H9 (cell line): Measurements from ENCODE around the gene TMF1. TPM values are rescaled to one million over a fixed set of nuclear protein-coding genes. Genes with fewer than 3 reads are reported as not detected.

Source experiments
- DNase-seq: peaks from one replicate; pipeline ENCODE4 v3.0.0-alpha.2; 2017
- H2AFZ ChIP-seq: one replicate; pipeline ENCODE4 v1.6.1; 2013; ENCODE audit warnings: mild to moderate bottlenecking, low read length, control low read depth, moderate library complexity
- H2AK5ac ChIP-seq: 2 replicates; pipeline ENCODE4 v1.6.1; 2013; ENCODE audit warnings: low read length, control low read depth, mixed read lengths; ENCODE audit not compliant: insufficient read length
- H2BK120ac ChIP-seq: one replicate; pipeline ENCODE4 v1.6.1; 2013; ENCODE audit warnings: low read depth, mild to moderate bottlenecking, low read length, control low read depth, inconsistent platforms; ENCODE audit not compliant: poor library complexity, severe bottlenecking
- H2BK12ac ChIP-seq: 2 replicates; pipeline ENCODE4 v1.6.1; 2013; ENCODE audit warnings: low read length, control low read depth, mixed read lengths, low read depth; ENCODE audit not compliant: insufficient read length
- H2BK15ac ChIP-seq: 2 replicates; pipeline ENCODE4 v1.6.1; 2013; ENCODE audit warnings: low read depth, low read length, control low read depth
- H2BK20ac ChIP-seq: one replicate; pipeline ENCODE4 v1.6.1; 2013; ENCODE audit warnings: low read depth, mild to moderate bottlenecking, low read length, control low read depth, inconsistent platforms; ENCODE audit not compliant: poor library complexity, severe bottlenecking
- H2BK5ac ChIP-seq: 2 replicates; pipeline ENCODE4 v1.6.1; 2013; ENCODE audit warnings: low read length, control low read depth, mixed read lengths; ENCODE audit not compliant: insufficient read length
- H3K14ac ChIP-seq: 2 replicates; pipeline ENCODE4 v1.6.1; 2013; ENCODE audit warnings: low read length, control low read depth; ENCODE audit not compliant: insufficient read depth
- H3K18ac ChIP-seq: 2 replicates; pipeline ENCODE4 v1.6.1; 2013; ENCODE audit warnings: low read depth, mild to moderate bottlenecking, mixed read lengths, low read length, control low read depth; ENCODE audit not compliant: insufficient read length
- H3K23ac ChIP-seq: 2 replicates; pipeline ENCODE4 v1.6.1; 2013; ENCODE audit warnings: low read length, control low read depth, mixed read lengths, low read depth; ENCODE audit not compliant: insufficient read length
- H3K23me2 ChIP-seq: 2 replicates; pipeline ENCODE4 v1.6.1; 2013; ENCODE audit warnings: low read depth, mild to moderate bottlenecking, mixed read lengths, low read length, control low read depth; ENCODE audit not compliant: insufficient read length, poor library complexity, severe bottlenecking
- H3K27ac ChIP-seq: 2 replicates; pipeline ENCODE4 v1.5.1; 2013; ENCODE audit warnings: low read length, control low read depth, mixed read lengths, low read depth; ENCODE audit not compliant: insufficient read length
- H3K27me3 ChIP-seq: 2 replicates; pipeline ENCODE4 v1.6.1; 2013; ENCODE audit warnings: low read length, control low read depth, inconsistent platforms; ENCODE audit not compliant: insufficient read depth
- H3K4ac ChIP-seq: 2 replicates; pipeline ENCODE4 v1.6.1; 2013; ENCODE audit warnings: low read depth, mild to moderate bottlenecking, control low read depth, inconsistent platforms, low read length, moderate library complexity
- H3K4me1 ChIP-seq: 2 replicates; pipeline ENCODE4 v1.6.1; 2013; ENCODE audit warnings: low read length, control low read depth, inconsistent platforms; ENCODE audit not compliant: insufficient read depth
- H3K4me2 ChIP-seq: 2 replicates; pipeline ENCODE4 v1.6.1; 2013; ENCODE audit warnings: low read length, control low read depth, mixed read lengths; ENCODE audit not compliant: insufficient read length, insufficient read depth
- H3K56ac ChIP-seq: 2 replicates; pipeline ENCODE4 v1.6.1; 2013; ENCODE audit warnings: low read depth, mild to moderate bottlenecking, mixed read lengths, low read length, control low read depth; ENCODE audit not compliant: insufficient read length
- H3K79me1 ChIP-seq: 2 replicates; pipeline ENCODE4 v1.6.1; 2013; ENCODE audit warnings: low read depth, mild to moderate bottlenecking, moderate library complexity, low read length, control low read depth, inconsistent platforms; ENCODE audit not compliant: insufficient read depth, poor library complexity, severe bottlenecking
- H3K79me2 ChIP-seq: 2 replicates; pipeline ENCODE4 v1.6.1; 2013; ENCODE audit warnings: low read length, control low read depth, inconsistent platforms; ENCODE audit not compliant: insufficient read depth
- H3K9ac ChIP-seq: 2 replicates; pipeline ENCODE4 v1.6.1; 2013; ENCODE audit warnings: low read length, control low read depth, mixed read lengths; ENCODE audit not compliant: insufficient read length; ENCODE audit errors: extremely low read depth
- H3K9me3 ChIP-seq: one replicate; pipeline ENCODE4 v1.6.1; 2013; ENCODE audit warnings: low read depth, low read length, inconsistent platforms; ENCODE audit not compliant: control insufficient read depth
- H3T11ph ChIP-seq: one replicate; pipeline ENCODE4 v1.6.1; 2013; ENCODE audit warnings: mild to moderate bottlenecking, low read length, control low read depth, inconsistent platforms
- H4K20me1 ChIP-seq: one replicate; pipeline ENCODE4 v1.6.1; 2013; ENCODE audit not compliant: control insufficient read depth, insufficient read length, insufficient read depth
- H4K5ac ChIP-seq: 2 replicates; pipeline ENCODE4 v1.6.1; 2013; ENCODE audit warnings: low read depth, mild to moderate bottlenecking, mixed read lengths, low read length, control low read depth; ENCODE audit not compliant: insufficient read length
- H4K8ac ChIP-seq: replicated peaks from 2 replicates; pipeline ENCODE4 v1.6.1; 2013; ENCODE audit warnings: low read length, control low read depth, mixed read lengths, low read depth; ENCODE audit not compliant: insufficient read length
- H4K91ac ChIP-seq: 2 replicates; pipeline ENCODE4 v1.6.1; 2013; ENCODE audit warnings: low read depth, mild to moderate bottlenecking, moderate library complexity, mixed read lengths, low read length, control low read depth; ENCODE audit not compliant: insufficient read length
- H3K27ac Mint-ChIP-seq, 3 experiments: 2 replicates in 2 of 3; 3 replicates in 1 of 3; pipeline ENCODE4 v1.8.0; 2020 to 2021; ENCODE audit warnings: mixed read lengths in 3 of 3, mild to moderate bottlenecking in 1 of 3, moderate library complexity in 1 of 3
- H3K27me3 Mint-ChIP-seq: 2 replicates; pipeline ENCODE4 v1.8.0; 2021; ENCODE audit warnings: low read depth, mild to moderate bottlenecking, moderate library complexity, mixed read lengths
- H3K36me3 Mint-ChIP-seq, 3 experiments: 2 replicates in 2 of 3; 3 replicates in 1 of 3; pipeline ENCODE4 v1.8.0; 2020 to 2021; ENCODE audit warnings: low read depth in 3 of 3, mixed read lengths in 3 of 3; ENCODE audit not compliant: insufficient read depth in 1 of 3
- H3K4me1 Mint-ChIP-seq, 2 experiments: 2 replicates each; pipeline ENCODE4 v1.8.0; 2020; ENCODE audit warnings: mixed read lengths in 2 of 2
- H3K4me3 Mint-ChIP-seq, 2 experiments: 2 replicates in 1 of 2; 3 replicates in 1 of 2; pipeline ENCODE4 v1.8.0; 2020 to 2021; ENCODE audit warnings: mild to moderate bottlenecking in 2 of 2, mixed read lengths in 2 of 2, moderate library complexity in 1 of 2
- H3K9me3 Mint-ChIP-seq, 2 experiments: 2 replicates in 1 of 2; 3 replicates in 1 of 2; pipeline ENCODE4 v1.8.0; 2020; ENCODE audit warnings: mild to moderate bottlenecking in 2 of 2, mixed read lengths in 2 of 2, moderate library complexity in 1 of 2
- WGBS: extraction: QIAGEN DNeasy Blood & Tissue Kit; methylation state at CpG from one replicate; pipeline ENCODE4 v1.1.7; 2013; ENCODE audit warnings: missing lambda C conversion rate, low lambda C conversion rate, mixed read lengths; ENCODE audit not compliant: insufficient read length; ENCODE audit errors: extremely low coverage; 5-methylcytosine and 5-hydroxymethylcytosine counted together
- total RNA-seq: library from RNA; stranded (reverse); gene quantifications from 2 replicates; pipeline ENCODE4 v1.2.1, GENCODE V29; 2021
- TF ChIP-seq, protein P1 (sequence below): fragments of 200-600 bp; sonication (generic); conservative IDR thresholded peaks from 3 replicates; pipeline ENCODE4 v1.8.0; 2021; ENCODE audit warnings: antibody characterized with exemption, mild to moderate bottlenecking

TMF1 gene
- total RNA-seq, 1 experiment from 2014 or later = 21.9 TPM

DNA sequence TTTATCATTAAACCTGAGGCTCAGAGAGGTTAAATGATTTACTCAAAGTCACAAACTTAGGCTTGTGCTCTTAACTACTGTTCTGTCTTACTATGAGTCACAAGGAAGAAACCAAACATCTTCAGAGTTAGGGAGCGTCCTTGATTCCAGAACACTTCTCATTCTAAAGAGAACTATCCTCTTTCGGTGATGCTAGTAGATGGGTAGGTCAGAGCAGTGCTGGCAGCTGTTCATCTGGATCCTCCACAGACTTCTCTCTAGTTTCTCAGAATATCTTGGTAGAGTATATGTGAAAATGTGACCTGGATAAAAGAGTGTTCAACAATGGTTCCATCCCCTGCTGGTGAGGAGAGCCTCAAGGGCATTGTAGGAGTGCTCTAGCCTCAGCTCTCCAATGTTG lies 35.9 kb upstream of the TMF1 start:
- no peak overlapping the region for H3K56ac ChIP-seq

More for the DNA sequence above, 35.9 kb upstream of the TMF1 start:
- no peaks in the 10 kb centered on the region for H3K36me3 Mint-ChIP-seq
- no peak overlapping the region for H3K4me2 ChIP-seq
- H3K4me1 Mint-ChIP-seq = peaks cover 38 to 40% of the 10 kb centered on the region in 2 experiments
- no peak overlapping the region for H3K14ac ChIP-seq
- no peak overlapping the region for H2BK20ac ChIP-seq
- no peak for DNase-seq
- H4K91ac ChIP-seq = no peak overlapping the region
- H3K9me3 ChIP-seq = no peaks in the 10 kb centered on the region
- H3K27me3 ChIP-seq = no peaks in the 10 kb centered on the region
- H3K9ac ChIP-seq = no peak overlapping the region
- H2BK5ac ChIP-seq = no peak overlapping the region
- H4K8ac ChIP-seq = no peak overlapping the region
- no peak overlapping the region for H2BK120ac ChIP-seq
- peaks cover 15% of the 10 kb centered on the region for H3K4me1 ChIP-seq
- no peak overlapping the region for H4K5ac ChIP-seq
- no peak overlapping the region for H2BK12ac ChIP-seq
- H3K79me2 ChIP-seq = no peaks in the 10 kb centered on the region
- H3K23ac ChIP-seq = no peak overlapping the region
- H3K79me1 ChIP-seq = no peaks in the 10 kb centered on the region
- H2AK5ac ChIP-seq = no peak overlapping the region
- H4K20me1 ChIP-seq = no peaks in the 10 kb centered on the region
- peaks cover 7% of the 10 kb centered on the region for H3K23me2 ChIP-seq
- no peak overlapping the region for H3K4me3 Mint-ChIP-seq
- no peak overlapping the region for H2BK15ac ChIP-seq
- no peaks in the 10 kb centered on the region; the same call in 1 of the 2 replicates for H3K27me3 Mint-ChIP-seq
- H3K4ac ChIP-seq = no peak overlapping the region
- no peak overlapping the region for H2AFZ ChIP-seq
- no peak overlapping the region for H3T11ph ChIP-seq
- TF ChIP-seq, protein P1, sequence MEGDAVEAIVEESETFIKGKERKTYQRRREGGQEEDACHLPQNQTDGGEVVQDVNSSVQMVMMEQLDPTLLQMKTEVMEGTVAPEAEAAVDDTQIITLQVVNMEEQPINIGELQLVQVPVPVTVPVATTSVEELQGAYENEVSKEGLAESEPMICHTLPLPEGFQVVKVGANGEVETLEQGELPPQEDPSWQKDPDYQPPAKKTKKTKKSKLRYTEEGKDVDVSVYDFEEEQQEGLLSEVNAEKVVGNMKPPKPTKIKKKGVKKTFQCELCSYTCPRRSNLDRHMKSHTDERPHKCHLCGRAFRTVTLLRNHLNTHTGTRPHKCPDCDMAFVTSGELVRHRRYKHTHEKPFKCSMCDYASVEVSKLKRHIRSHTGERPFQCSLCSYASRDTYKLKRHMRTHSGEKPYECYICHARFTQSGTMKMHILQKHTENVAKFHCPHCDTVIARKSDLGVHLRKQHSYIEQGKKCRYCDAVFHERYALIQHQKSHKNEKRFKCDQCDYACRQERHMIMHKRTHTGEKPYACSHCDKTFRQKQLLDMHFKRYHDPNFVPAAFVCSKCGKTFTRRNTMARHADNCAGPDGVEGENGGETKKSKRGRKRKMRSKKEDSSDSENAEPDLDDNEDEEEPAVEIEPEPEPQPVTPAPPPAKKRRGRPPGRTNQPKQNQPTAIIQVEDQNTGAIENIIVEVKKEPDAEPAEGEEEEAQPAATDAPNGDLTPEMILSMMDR = no peak
- H3K9me3 Mint-ChIP-seq = no peaks in the 10 kb centered on the region
- H3K27ac Mint-ChIP-seq = no peak overlapping the region
- no peak overlapping the region for H3K27ac ChIP-seq
- H3K18ac ChIP-seq = no peak overlapping the region
- WGBS = no CpG with 5 or more reads among the region's 2 CpGs
